Measurements from ENCODE around the gene CLCN1. TPM values are rescaled to one million over a fixed set of nuclear protein-coding genes. Genes with fewer than 3 reads are reported as not detected.

Gene CLCN1
- total and polyA plus RNA-seq, 2 of the 8 experiments (the other 6 are each of a cell fraction or from before 2014, with no cell fraction given): 0.36 to 0.41 TPM

GRCh38 chr7:143281529-143281928 is 34.4 kb upstream of the CLCN1 start (continued):
- TF ChIP-seq CBX5 (IDR thresholded peaks at IDR 0.05; ENCODE audit: low read depth, low read length) (no peak), RAD21 (IDR thresholded peaks at IDR 0.05 in 1 of 2, conservative IDR thresholded peaks at IDR 0.05 in 1 of 2; ENCODE audit: low read depth in 2 of 2, low read length in 2 of 2) (no peak)
